Caco-2 (cell line): ENCODE results near the gene CETP. TPM values are rescaled to one million over a fixed set of nuclear protein-coding genes. Genes with fewer than 3 reads are reported as not detected.
A peak's percentile ranks its signal among the peaks of the same experiment; 100 is the strongest.

ENCODE experiments used
- BruUV-seq: library from RNA; stranded (reverse); fragments of 400-500 nt; replicated peaks from 2 replicates; lab custom pipeline; 2021; lab: Mats Ljungman, UMichigan
- CTCF ChIA-PET: fragments of 300-600 bp; sonication (Branson Sonifier 250); formaldehyde crosslinking; loops from one replicate; lab custom pipeline; 2022; ENCODE audit warnings: antibody characterized with exemption; lab: Charles Lee
- POLR2A ChIA-PET: fragments of 300-600 bp; sonication (Branson Sonifier 250); formaldehyde crosslinking; loops from one replicate; lab custom pipeline; 2022; ENCODE audit warnings: antibody characterized with exemption; lab: Charles Lee
- DNase-seq, 2 experiments: peaks; one replicate each; pipeline versions ENCODE4 v3.0.0 to v3.0.0-alpha.2; 2020 to 2022
- H3K27me3 ChIP-seq: replicated peaks from 2 replicates; pipeline ENCODE4 v1.6.0; 2011; ENCODE audit warnings: low read length; ENCODE audit not compliant: control insufficient read depth, insufficient read depth
- H3K36me3 ChIP-seq: 2 replicates; pipeline ENCODE4 v1.5.1; 2011; ENCODE audit warnings: low read length; ENCODE audit not compliant: control insufficient read depth, insufficient read depth
- H3K4me1 ChIP-seq: fragments of 250-450 bp; sonication (Bioruptor Pico); 2 replicates; pipeline ENCODE4 v1.5.1; 2020; ENCODE audit warnings: mild to moderate bottlenecking
- H3K4me3 ChIP-seq: 2 replicates; pipeline ENCODE4 v1.5.1; 2011; ENCODE audit warnings: low read depth, mild to moderate bottlenecking, control low read depth, low read length
- H3K9me3 ChIP-seq: fragments of 250-450 bp; sonication (Bioruptor Pico); 2 replicates; pipeline ENCODE4 v1.5.1; 2020; ENCODE audit warnings: mild to moderate bottlenecking, moderate library complexity
- H3K27ac Mint-ChIP-seq: one replicate; pipeline ENCODE4 v1.8.0; 2022; ENCODE audit warnings: mixed read lengths; ENCODE audit not compliant: unreplicated experiment
- H3K27me3 Mint-ChIP-seq: one replicate; pipeline ENCODE4 v1.8.0; 2022; ENCODE audit warnings: mixed read lengths; ENCODE audit not compliant: insufficient read depth, unreplicated experiment
- H3K36me3 Mint-ChIP-seq: one replicate; pipeline ENCODE4 v1.8.0; 2022; ENCODE audit warnings: mild to moderate bottlenecking, mixed read lengths; ENCODE audit not compliant: insufficient read depth, unreplicated experiment
- H3K4me1 Mint-ChIP-seq: one replicate; pipeline ENCODE4 v1.8.0; 2022; ENCODE audit warnings: low read depth, mixed read lengths; ENCODE audit not compliant: unreplicated experiment
- H3K4me3 Mint-ChIP-seq: one replicate; pipeline ENCODE4 v1.8.0; 2022; ENCODE audit warnings: mild to moderate bottlenecking, moderate library complexity, mixed read lengths; ENCODE audit not compliant: unreplicated experiment
- H3K9me3 Mint-ChIP-seq: one replicate; pipeline ENCODE4 v1.8.0; 2022; ENCODE audit warnings: mixed read lengths; ENCODE audit not compliant: unreplicated experiment
- intact Hi-C: fragments of 100-400 bp; cut with micrococcal nuclease; formaldehyde crosslinking; loops from one replicate; pipeline ENCODE4 v1.10.0; 2022; ENCODE audit not compliant: unreplicated experiment
- total RNA-seq: library from RNA; stranded (reverse); gene quantifications from 2 replicates; pipeline ENCODE4 v1.2.3, GENCODE V29; 2022
- TF ChIP-seq, protein P1 (sequence below), 2 experiments: fragments of 200-600 bp in 1 of 2; IDR thresholded peaks; 1 replicate in 1 of 2; 2 replicates in 1 of 2; pipeline versions ENCODE4 v1.5.1 to v1.8.0; 2011 to 2022; ENCODE audit warnings: antibody characterized with exemption in 1 of 2, control low read depth in 1 of 2, inconsistent platforms in 1 of 2, low read depth in 1 of 2, low read length in 1 of 2, mild to moderate bottlenecking in 1 of 2, moderate library complexity in 1 of 2; ENCODE audit not compliant: insufficient read depth in 1 of 2, severe bottlenecking in 1 of 2, unreplicated experiment in 1 of 2

The CETP gene
- total RNA-seq, 1 experiment from 2014 or later = not detected

DNA sequence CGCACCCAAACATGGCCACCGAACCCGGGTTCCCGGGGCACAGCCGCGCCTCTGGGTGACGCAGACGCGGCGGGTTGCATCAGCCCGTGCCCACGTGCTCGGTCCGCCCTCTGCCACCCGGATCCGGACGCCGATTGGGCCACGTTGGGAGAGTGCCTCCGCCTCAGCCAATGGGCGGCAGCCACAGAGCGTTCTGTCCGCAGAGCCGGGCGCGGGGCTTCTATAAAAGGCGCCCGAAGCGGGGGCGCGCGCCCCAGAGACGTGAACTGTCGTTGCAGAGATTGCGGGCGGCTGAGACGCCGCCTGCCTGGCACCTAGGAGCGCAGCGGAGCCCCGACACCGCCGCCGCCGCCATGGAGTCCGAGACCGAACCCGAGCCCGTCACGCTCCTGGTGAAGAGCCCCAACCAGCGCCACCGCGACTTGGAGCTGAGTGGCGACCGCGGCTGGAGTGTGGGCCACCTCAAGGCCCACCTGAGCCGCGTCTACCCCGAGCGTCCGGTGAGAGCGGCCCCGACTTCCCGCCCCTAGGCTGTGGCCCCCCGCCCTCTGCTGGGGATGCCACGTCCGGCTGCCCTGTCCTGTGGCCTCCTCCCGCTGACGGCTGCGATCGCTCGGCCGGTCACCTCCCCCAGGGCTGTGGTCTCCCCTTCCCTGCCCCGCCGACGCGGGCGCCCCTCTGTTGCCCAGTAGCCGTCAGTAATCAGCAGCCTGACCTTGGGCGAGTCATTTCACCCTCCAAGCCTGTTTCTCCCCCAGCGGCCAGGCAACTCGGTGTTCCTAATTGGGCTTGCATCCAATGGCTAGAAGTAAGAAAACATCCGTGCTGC is 29.6 kb upstream of the CETP start, which contains the start of gene HERPUD1:
TSS of gene HERPUD1 (plus strand) at position 251 of the 829 bp plus-strand sequence. CDS start at position 354, 103 bp downstream.
- Histone ChIP-seq H3K9me3 (no peaks in the 10 kb centered on the region), H3K36me3 (peaks cover 3% of the 10 kb centered on the region; the same call in 1 of the 2 replicates), H3K4me1 (peaks cover 28% of the 10 kb centered on the region), H3K27me3 (no peaks in the 10 kb centered on the region), H3K4me3 (peak within 1 kb of the TSS; percentile 81)
- Mint-ChIP-seq H3K4me1 (peaks cover 18% of the 10 kb centered on the region), H3K27ac (peak within 1 kb of the TSS; percentile 99), H3K4me3 (peak within 1 kb of the TSS; percentile 100), H3K27me3 (no peaks in the 10 kb centered on the region), H3K36me3 (peaks cover 64% of the 10 kb centered on the region), H3K9me3 (no peaks in the 10 kb centered on the region)
- BruUV-seq = no TSS peak
- DNase-seq = peak; percentile 99 to 100
- ChIA-PET POLR2A (interaction anchor here (0.6 to 1.7 kb wide), 14 partner anchors 10 to 93 kb away, joined by 3 to 18 read pairs (median 4); no protein-coding TSS in a partner anchor), CTCF (interaction anchor here (1.0 to 1.7 kb wide), 3 partner anchors 10 to 71 kb away, joined by 4 to 6 read pairs (median 4); no protein-coding TSS in a partner anchor)
- TF ChIP-seq, protein P1, sequence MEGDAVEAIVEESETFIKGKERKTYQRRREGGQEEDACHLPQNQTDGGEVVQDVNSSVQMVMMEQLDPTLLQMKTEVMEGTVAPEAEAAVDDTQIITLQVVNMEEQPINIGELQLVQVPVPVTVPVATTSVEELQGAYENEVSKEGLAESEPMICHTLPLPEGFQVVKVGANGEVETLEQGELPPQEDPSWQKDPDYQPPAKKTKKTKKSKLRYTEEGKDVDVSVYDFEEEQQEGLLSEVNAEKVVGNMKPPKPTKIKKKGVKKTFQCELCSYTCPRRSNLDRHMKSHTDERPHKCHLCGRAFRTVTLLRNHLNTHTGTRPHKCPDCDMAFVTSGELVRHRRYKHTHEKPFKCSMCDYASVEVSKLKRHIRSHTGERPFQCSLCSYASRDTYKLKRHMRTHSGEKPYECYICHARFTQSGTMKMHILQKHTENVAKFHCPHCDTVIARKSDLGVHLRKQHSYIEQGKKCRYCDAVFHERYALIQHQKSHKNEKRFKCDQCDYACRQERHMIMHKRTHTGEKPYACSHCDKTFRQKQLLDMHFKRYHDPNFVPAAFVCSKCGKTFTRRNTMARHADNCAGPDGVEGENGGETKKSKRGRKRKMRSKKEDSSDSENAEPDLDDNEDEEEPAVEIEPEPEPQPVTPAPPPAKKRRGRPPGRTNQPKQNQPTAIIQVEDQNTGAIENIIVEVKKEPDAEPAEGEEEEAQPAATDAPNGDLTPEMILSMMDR (IDR thresholded peaks at IDR 0.05; ENCODE audit: insufficient read depth in 1 of 2, low read depth in 1 of 2, low read length in 1 of 2, severe bottlenecking in 1 of 2, unreplicated experiment in 1 of 2) = peak; percentile 6 to 20
- intact Hi-C loops = loop anchor here (1.0 kb wide), 2 partner anchors 10 to 61 kb away; no protein-coding TSS in a partner anchor

GRCh38 chr16:56932721-56933619 is 28.8 kb upstream of the CETP start:
- POLR2A ChIA-PET = interaction anchor here (0.6 to 0.9 kb wide), 5 partner anchors 11 to 276 kb away, joined by 3 to 5 read pairs (median 3); no protein-coding TSS in a partner anchor
- H3K4me3 ChIP-seq = peak overlapping the region; percentile 81
- H3K9me3 ChIP-seq = no peaks in the 10 kb centered on the region
- Mint-ChIP-seq H3K9me3 (no peaks in the 10 kb centered on the region), H3K4me1 (peaks cover 18% of the 10 kb centered on the region), H3K4me3 (peak overlapping the region; percentile 100), H3K27ac (peak overlapping the region; percentile 99), H3K27me3 (no peaks in the 10 kb centered on the region), H3K36me3 (peaks cover 73% of the 10 kb centered on the region)
- DNase-seq = peak; percentile 80 to 81
- peaks cover 28% of the 10 kb centered on the region for H3K4me1 ChIP-seq
- H3K36me3 ChIP-seq = peaks cover 3% of the 10 kb centered on the region; the same call in 1 of the 2 replicates
- TF ChIP-seq, protein P1 (IDR thresholded peaks at IDR 0.05; ENCODE audit: insufficient read depth in 1 of 2, low read depth in 1 of 2, low read length in 1 of 2, severe bottlenecking in 1 of 2, unreplicated experiment in 1 of 2) = no peak
- intact Hi-C loops = loop anchor here (1.0 kb wide), 3 partner anchors 11 to 66 kb away; no protein-coding TSS in a partner anchor
- no peaks in the 10 kb centered on the region for H3K27me3 ChIP-seq
- CTCF ChIA-PET = no interaction called here
- BruUV-seq = no TSS peak
